C1 segment of cervical spinal cord (tissue), 14 donors: ENCODE data around the gene FNDC3B.

ENCODE experiments used
- DNase-seq, 14 donors: peaks; one replicate each; lab custom pipeline; 2025; lab: John Stamatoyannopoulos, UW

The FNDC3B gene

GRCh38 chr3:172166890-172167289, 127.5 kb downstream of the FNDC3B start:
- no peak for DNase-seq

- no peak for DNase-seq
Observed at GRCh38 chr3:172167892-172168648, 128.7 kb downstream of the FNDC3B start.

- DNase-seq = no peak
Observed at GRCh38 chr3:172170073-172170709, 130.8 kb downstream of the FNDC3B start.

GRCh38 chr3:172170841-172171240, 131.5 kb downstream of the FNDC3B start:
- DNase-seq = no peak

- no peak for DNase-seq
Observed at GRCh38 chr3:172171396-172172075, 132.2 kb downstream of the FNDC3B start.

GRCh38 chr3:172173316-172174254, 134.2 kb downstream of the FNDC3B start:
- no peak for DNase-seq

- no peak for DNase-seq
Observed at GRCh38 chr3:172174513-172175253, 135.3 kb downstream of the FNDC3B start.

GRCh38 chr3:172175254-172175599, 135.8 kb downstream of the FNDC3B start:
- no peak for DNase-seq

GRCh38 chr3:172176061-172176770, 136.8 kb downstream of the FNDC3B start:
- DNase-seq = no peak

- no peak for DNase-seq
Observed at GRCh38 chr3:172177046-172177445, 137.7 kb downstream of the FNDC3B start.

- DNase-seq = no peak
Observed at GRCh38 chr3:172177803-172178316, 138.5 kb downstream of the FNDC3B start.

- DNase-seq = no peak
Observed at GRCh38 chr3:172179680-172180399, 140.5 kb downstream of the FNDC3B start.

GRCh38 chr3:172180473-172180872, 141.1 kb downstream of the FNDC3B start:
- no peak for DNase-seq

GRCh38 chr3:172181932-172182586, 142.7 kb downstream of the FNDC3B start:
- DNase-seq = no peak

GRCh38 chr3:172182797-172183196, 143.4 kb downstream of the FNDC3B start:
- no peak for DNase-seq

- no peak for DNase-seq
Observed at GRCh38 chr3:172184106-172184822, 144.9 kb downstream of the FNDC3B start.

GRCh38 chr3:172185907-172186306, 146.5 kb downstream of the FNDC3B start:
- no peak for DNase-seq

GRCh38 chr3:172186607-172187006, 147.2 kb downstream of the FNDC3B start:
- DNase-seq = no peak
